H7 (cell line): Measurements from ENCODE around the gene KIAA1217. TPM values are rescaled to one million over a fixed set of nuclear protein-coding genes. Genes with fewer than 3 reads are reported as not detected.
A peak's percentile ranks its signal among the peaks of the same experiment; 100 is the strongest.

ENCODE experiments used
- DNase-seq: peaks from one replicate; pipeline ENCODE4 v3.0.0; 2012
- H3K27me3 ChIP-seq: 2 replicates; pipeline ENCODE4 v1.6.0; 2011; ENCODE audit warnings: mild to moderate bottlenecking, low read length; ENCODE audit not compliant: control insufficient read depth, insufficient read depth
- H3K36me3 ChIP-seq: replicated peaks from 2 replicates; pipeline ENCODE4 v1.5.1; 2011; ENCODE audit warnings: low read length; ENCODE audit not compliant: control insufficient read depth, insufficient read depth
- H3K4me3 ChIP-seq: 2 replicates; pipeline ENCODE4 v1.5.1; 2011; ENCODE audit warnings: low read depth, mild to moderate bottlenecking, control low read depth, low read length, moderate library complexity; ENCODE audit not compliant: insufficient read depth
- total RNA-seq: library from RNA; depleted of rRNA; stranded (reverse); fragments of >200 nt; shearing (Covaris generic); gene quantifications from 2 replicates; pipeline ENCODE4 v1.2.3, GENCODE V29; 2014

The KIAA1217 gene
- total RNA-seq, 1 experiment from 2014 or later, result 3.0 TPM

DNA sequence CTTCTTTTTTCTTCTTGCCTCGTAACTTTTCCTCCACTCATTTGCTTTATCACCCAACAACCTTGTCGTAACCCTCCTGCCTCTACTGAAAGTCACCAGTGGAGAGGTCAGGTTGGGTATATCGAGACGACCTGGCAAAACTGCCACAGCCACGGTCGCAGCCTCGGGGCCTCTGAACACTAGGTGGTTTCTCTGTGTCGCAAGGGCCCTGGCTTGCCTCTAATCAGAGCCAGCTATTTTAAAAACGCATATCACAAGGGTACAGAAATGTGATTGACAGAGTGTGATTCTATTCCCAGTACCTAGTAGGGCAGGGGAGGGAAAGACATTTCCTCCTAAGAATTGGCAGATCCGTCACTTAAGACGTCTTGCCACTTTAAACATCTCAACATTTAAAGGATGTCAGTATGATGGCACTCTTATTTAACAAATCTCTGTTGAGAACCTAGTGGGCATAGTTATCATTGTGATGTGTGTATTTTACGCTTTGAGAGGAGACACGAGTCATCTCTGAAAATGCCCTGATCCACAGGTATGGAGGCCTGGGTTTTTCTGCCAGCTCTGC is 317.2 kb downstream of the KIAA1217 start:
- H3K36me3 ChIP-seq, result no peaks in the 10 kb centered on the region
- no peak overlapping the region for H3K4me3 ChIP-seq
- H3K27me3 ChIP-seq, result no peaks in the 10 kb centered on the region
- DNase-seq, result no peak

DNA sequence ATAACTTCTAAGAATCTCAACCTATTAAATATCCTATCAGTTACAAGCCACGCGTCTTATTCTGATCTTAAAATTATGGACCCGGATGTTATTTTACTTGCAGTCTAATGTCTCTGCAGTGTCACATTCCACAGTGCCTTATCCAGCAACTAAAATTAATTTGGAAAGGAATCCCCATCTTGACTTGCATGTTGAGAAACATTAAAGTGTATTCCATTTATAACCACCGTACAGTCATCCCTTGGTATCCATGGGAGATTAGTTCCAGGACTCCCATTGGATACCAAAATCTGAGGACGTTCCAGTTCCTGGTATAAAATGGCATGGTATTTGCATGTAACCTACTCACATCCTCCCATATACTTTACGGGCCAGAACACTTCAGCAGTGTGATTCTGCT is 320.0 kb downstream of the KIAA1217 start:
- DNase-seq, result no peak
- no peaks in the 10 kb centered on the region for H3K27me3 ChIP-seq
- H3K36me3 ChIP-seq, result no peaks in the 10 kb centered on the region; the same call in 1 of the 2 replicates
- H3K4me3 ChIP-seq, result no peak overlapping the region

DNA sequence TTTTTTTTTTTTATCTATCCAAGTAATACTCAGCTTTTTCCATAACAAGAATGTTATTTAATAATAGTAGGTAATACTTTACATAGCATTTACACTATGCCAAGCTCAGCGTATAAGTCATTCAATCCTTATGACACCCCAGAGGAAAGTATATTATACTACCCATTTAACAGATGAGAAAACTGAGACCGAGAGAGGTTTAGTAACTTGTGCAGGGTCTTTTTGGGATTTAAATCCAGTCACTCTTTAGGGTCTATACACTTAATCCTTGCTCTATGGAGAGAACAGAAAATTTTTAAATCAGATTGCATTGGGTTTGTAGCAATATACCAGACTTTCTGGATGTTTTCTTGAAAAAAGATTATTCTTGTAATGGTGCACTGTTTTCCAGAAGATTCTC is 322.5 kb downstream of the KIAA1217 start:
- H3K36me3 ChIP-seq, result peaks cover 2% of the 10 kb centered on the region

DNA sequence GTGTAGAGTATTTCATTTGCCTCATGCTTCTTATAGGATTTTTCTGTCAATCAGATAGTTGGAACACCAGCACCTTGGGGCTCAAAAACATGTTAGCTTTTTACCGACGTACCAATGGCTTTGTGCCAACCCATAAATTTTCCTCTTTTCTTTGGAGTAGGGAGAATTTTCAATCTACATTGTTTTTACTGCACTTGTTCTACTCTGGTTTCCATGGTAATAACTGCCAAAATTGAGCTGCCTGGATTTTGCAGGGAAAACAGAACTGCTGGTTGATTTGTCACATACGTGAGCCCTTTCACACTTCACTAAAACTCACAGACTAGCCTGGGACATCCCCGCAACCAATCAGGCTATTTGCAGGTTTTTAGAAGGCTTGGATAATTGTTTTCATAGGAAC is 325.0 kb downstream of the KIAA1217 start:
- peaks cover 2% of the 10 kb centered on the region for H3K36me3 ChIP-seq
- no peaks in the 10 kb centered on the region for H3K27me3 ChIP-seq
- no peak for DNase-seq
- no peak overlapping the region for H3K4me3 ChIP-seq

More for the DNA sequence above, 322.5 kb downstream of the KIAA1217 start:
- Histone ChIP-seq H3K4me3 (no peak overlapping the region), H3K27me3 (no peaks in the 10 kb centered on the region)
- DNase-seq, result no peak

DNA sequence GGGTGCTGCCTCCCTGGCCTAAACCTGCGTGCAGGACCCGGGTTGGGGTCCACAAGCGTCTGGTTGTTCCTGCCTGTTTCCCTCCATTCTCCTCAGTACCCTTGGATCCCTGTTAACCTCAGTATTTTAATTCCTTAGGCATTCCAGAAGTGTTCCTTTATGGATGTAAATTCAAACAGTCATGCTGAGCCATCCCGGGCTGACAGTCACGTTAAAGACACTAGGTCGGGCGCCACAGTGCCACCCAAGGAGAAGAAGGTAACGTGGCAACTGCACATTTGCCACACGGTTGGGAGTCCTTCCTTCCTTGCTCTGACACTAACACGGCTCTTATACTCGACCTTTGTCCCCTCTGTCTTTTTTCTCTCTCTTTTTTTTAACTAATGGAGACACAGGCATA is 327.7 kb downstream of the KIAA1217 start:
- peaks cover 2% of the 10 kb centered on the region for H3K36me3 ChIP-seq
- DNase-seq, result no peak
- no peak overlapping the region for H3K4me3 ChIP-seq
- H3K27me3 ChIP-seq, result no peaks in the 10 kb centered on the region

DNA sequence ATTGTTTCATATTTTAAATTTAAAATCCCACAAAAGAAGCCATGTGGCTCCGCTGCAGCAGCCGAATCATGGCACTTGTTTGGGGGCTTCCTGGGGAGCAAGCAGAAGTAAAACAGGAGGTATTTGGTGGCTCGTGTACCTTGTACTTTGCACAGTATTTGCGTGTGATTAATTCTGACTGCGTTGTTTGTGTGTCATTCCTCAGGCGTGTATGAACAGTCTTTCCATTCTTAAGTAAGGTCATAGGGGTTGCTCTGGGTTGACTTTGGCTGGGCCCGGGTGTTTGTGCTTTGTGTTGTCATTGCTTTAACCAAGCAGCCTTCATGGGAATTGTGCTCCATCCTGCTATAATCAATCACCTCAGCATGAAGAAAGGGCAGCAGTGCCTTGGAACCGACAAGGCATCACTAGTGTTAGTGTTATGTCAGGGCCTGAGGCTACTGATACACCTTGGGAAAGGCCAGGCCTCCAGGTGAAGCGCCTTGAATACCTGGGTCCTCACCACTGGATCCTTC is 332.4 kb downstream of the KIAA1217 start:
- H3K36me3 ChIP-seq, result no peaks in the 10 kb centered on the region; the same call in 1 of the 2 replicates
- DNase-seq, result no peak
- no peaks in the 10 kb centered on the region for H3K27me3 ChIP-seq
- H3K4me3 ChIP-seq, result no peak overlapping the region

DNA sequence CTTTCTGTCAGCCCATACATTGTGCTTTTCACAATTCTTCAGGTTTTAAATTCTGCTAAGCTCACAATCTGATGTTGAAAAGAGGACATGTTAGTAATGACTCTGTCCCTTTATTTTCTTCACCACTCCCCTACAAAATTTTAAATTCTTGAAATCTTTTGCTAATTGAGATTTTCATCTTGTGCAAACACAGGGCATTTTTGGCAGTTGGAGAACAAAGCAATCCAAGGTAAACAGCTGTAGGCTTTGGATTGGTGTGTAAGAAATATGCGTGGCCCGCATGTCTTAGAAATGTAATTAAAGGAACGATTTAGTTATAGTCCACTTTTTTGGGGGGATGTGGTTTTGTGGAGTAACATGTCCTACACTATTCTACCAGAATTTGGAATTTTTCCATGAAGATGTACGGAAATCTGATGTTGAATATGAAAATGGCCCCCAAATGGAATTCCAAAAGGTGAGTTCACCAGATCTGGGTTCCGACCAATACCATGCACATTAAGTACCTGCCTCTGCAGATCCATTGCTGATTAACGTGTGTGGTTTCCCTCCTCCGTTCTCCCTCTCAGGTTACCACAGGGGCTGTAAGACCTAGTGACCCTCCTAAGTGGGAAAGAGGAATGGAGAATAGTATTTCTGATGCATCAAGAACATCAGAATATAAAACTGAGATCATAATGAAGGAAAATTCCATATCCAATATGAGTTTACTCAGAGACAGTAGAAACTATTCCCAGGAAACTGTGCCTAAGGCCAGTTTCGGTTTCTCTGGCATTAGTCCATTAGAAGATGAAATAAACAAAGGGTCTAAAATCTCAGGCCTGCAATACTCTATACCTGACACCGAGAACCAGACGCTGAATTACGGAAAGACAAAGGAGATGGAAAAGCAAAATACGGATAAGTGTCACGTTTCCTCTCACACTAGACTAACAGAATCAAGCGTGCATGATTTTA is 333.7 kb downstream of the KIAA1217 start:
- H3K36me3 ChIP-seq, result no peaks in the 10 kb centered on the region
- H3K27me3 ChIP-seq, result no peaks in the 10 kb centered on the region
- H3K4me3 ChIP-seq, result no peak overlapping the region
- no peak for DNase-seq

DNA sequence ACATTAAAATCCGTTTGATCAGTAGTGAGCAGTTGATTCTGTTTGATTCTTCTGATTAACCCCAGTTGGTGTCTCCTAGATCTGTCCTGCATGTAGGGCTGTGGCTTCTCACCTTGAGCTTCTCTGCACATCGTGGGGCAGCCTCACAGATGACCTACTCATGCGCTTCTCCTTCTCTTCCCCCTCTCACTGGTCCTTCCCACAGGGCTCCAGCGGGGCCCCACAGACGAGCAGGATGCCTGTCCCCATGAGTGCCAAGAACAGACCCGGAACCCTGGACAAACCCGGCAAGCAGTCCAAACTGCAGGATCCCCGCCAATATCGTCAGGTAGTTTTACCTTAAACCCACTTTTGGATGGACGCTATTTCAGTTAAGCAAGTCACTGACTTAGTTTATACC is 335.8 kb downstream of the KIAA1217 start:
- H3K36me3 ChIP-seq, result no peaks in the 10 kb centered on the region
- no peak overlapping the region for H3K4me3 ChIP-seq
- no peaks in the 10 kb centered on the region for H3K27me3 ChIP-seq
- DNase-seq, result no peak

DNA sequence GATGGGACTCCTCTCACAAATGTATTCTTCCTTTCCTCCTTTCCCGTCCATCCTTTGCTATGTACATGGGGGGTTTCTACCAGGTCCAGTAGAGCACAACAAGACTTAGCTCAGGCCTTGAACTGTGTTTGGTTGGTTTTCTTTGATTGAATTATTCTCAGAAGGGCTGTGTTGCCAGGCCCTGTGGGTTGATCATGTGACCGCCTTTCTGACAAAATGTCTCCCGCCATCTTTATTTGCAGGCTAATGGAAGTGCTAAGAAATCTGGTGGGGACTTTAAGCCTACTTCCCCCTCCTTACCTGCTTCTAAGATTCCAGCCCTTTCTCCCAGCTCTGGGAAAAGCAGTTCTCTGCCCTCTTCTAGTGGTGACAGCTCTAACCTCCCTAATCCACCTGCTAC is 336.6 kb downstream of the KIAA1217 start:
- Histone ChIP-seq H3K4me3 (no peak overlapping the region), H3K27me3 (no peaks in the 10 kb centered on the region), H3K36me3 (no peaks in the 10 kb centered on the region)
- no peak for DNase-seq

DNA sequence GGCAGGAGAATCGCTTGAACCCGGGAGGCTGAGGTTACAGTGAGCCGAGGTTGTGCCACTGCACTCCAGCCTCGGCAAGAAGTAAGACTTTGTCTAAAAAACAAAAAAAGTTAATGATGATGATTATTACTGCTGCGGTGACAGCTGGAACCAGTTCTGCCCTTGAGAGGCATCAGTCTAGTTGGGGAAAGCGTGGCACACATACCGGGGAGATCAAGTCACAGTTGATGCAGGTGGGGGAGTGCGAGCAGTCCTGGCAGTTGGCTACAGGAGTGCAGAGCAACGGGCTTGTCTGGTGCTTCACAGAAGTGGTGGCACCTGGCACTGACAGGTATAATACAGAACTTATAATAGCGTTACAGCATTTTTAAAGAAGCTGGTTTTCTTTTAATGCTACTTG is 341.7 kb downstream of the KIAA1217 start:
- Histone ChIP-seq H3K4me3 (no peak overlapping the region), H3K27me3 (no peaks in the 10 kb centered on the region)

DNA sequence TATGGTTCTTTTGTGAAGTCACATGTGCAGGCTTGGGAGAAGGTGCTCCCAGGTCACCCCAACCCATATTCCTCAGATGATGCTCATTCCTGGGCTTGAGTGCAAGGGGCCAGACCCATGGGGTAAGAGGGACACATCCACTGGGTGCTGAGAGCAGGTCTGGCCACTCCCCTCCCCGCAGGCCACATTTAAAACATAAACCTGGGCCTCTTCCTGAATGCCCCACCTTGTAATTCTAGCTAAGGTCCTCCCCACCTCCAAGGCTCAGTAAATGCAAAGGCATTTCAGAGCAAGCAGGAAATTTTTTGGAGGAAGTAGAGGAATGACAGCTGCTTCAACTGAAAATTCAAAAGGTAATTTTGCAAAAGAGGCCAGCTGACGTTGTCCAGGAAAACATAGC is 342.2 kb downstream of the KIAA1217 start:
- no peaks in the 10 kb centered on the region for H3K36me3 ChIP-seq
- H3K4me3 ChIP-seq, result no peak overlapping the region
- DNase-seq, result no peak
- no peaks in the 10 kb centered on the region for H3K27me3 ChIP-seq

More for the DNA sequence above, 341.7 kb downstream of the KIAA1217 start:
- no peaks in the 10 kb centered on the region for H3K36me3 ChIP-seq
- DNase-seq, result no peak

DNA sequence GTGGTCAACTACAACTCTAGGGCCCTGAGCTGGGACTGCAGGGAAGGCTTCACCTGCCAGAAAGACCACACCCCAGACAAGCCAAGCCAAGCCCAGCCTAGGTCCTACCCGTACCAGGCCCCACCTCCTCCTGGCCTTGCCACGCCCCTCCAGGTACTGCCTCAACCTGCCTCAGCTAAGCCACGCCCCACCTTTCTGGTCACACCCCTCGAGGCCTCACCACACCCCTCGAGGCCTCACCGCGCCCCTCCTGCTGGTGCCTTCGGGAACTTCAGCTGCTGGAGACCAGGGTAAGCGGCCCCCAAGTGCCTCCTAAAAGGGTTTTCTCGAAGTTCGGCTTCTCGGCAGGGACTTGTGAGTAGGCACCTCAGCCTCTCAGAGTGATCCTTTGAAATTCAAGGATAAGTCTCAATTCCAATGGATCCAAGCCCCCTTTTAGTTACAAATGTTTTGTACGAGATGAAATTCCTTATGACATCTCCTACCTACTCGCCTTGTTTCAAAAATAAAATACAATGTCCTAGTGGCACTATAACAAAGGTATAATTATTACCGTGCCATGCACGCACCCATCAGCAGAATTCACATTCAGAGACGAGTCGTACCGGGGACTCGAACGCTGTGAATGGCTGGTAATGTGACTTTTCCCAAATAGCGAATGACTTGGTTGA is 343.5 kb downstream of the KIAA1217 start:
- peak; percentile 93 for DNase-seq
- no peak overlapping the region for H3K4me3 ChIP-seq
- H3K36me3 ChIP-seq, result no peaks in the 10 kb centered on the region
- no peaks in the 10 kb centered on the region for H3K27me3 ChIP-seq

DNA sequence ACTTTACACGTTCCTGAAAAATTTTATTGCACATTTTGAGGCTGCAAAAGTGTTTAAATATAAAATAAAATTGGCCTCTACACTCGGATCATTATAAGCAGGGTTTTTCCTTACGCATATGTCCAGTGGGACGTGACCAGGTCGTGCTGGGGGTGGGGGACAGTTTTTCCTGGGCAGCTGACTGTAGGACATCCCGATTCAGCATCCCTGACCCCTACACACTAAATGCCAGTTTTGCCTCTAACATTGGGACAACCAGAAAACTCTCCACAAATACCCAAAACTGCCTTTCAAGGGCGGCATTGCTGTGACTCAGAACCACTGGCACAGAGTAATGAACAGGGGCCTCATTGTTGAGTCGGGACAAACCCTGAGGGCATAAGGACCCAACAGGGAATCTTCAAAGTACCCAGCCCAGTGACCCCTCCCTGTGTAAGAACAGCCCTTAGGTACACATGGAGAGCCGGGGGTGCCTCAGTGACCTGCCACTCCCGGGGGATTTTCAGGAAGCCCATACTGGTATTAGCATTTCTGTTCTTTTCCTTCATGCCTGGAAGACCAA is 344.2 kb downstream of the KIAA1217 start:
- Histone ChIP-seq H3K27me3 (no peaks in the 10 kb centered on the region), H3K4me3 (no peak overlapping the region), H3K36me3 (no peaks in the 10 kb centered on the region)
- DNase-seq, result no peak

DNA sequence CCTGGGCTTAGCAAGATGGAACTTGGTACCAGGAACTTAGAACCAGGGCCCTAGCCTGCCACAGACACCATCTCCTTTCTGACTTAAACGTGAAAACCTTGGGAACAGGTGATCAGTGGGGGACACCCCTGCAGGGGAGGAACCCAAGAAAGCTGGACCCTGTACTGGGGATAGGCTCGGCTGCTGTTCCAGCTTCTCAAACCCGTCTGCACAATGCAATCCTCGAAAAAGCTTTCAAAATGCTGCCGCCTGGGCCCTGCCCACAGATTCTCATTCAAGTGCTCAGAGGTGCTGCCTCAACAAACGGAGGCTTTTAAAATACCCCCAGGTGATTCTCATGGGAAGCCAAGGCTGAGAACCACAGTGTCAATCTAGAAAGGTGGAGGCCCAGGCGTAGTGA is 345.1 kb downstream of the KIAA1217 start:
- H3K4me3 ChIP-seq, result no peak overlapping the region
- H3K36me3 ChIP-seq, result no peaks in the 10 kb centered on the region
- no peaks in the 10 kb centered on the region for H3K27me3 ChIP-seq
- DNase-seq, result no peak
